Measurements from ENCODE around the gene DZIP1.

DZIP1 gene

GRCh38 chr13:95601906-95602305 lies 42.6 kb downstream of the DZIP1 start:
- TF ChIP-seq, protein P1, sequence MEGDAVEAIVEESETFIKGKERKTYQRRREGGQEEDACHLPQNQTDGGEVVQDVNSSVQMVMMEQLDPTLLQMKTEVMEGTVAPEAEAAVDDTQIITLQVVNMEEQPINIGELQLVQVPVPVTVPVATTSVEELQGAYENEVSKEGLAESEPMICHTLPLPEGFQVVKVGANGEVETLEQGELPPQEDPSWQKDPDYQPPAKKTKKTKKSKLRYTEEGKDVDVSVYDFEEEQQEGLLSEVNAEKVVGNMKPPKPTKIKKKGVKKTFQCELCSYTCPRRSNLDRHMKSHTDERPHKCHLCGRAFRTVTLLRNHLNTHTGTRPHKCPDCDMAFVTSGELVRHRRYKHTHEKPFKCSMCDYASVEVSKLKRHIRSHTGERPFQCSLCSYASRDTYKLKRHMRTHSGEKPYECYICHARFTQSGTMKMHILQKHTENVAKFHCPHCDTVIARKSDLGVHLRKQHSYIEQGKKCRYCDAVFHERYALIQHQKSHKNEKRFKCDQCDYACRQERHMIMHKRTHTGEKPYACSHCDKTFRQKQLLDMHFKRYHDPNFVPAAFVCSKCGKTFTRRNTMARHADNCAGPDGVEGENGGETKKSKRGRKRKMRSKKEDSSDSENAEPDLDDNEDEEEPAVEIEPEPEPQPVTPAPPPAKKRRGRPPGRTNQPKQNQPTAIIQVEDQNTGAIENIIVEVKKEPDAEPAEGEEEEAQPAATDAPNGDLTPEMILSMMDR (conservative IDR thresholded peaks at IDR 0.05; ENCODE audit: low read length) = no peak
- no peak overlapping the region for H3K4me3 ChIP-seq (ENCODE audit: low read length)
- DNase-seq (ENCODE audit: low read depth) = no peak

GRCh38 chr13:95601216-95601615 lies 43.3 kb downstream of the DZIP1 start:
- TF ChIP-seq, protein P1 (conservative IDR thresholded peaks at IDR 0.05; ENCODE audit: low read length) = no peak
- DNase-seq (ENCODE audit: low read depth) = no peak
- H3K4me3 ChIP-seq (ENCODE audit: low read length) = no peak overlapping the region

DNA sequence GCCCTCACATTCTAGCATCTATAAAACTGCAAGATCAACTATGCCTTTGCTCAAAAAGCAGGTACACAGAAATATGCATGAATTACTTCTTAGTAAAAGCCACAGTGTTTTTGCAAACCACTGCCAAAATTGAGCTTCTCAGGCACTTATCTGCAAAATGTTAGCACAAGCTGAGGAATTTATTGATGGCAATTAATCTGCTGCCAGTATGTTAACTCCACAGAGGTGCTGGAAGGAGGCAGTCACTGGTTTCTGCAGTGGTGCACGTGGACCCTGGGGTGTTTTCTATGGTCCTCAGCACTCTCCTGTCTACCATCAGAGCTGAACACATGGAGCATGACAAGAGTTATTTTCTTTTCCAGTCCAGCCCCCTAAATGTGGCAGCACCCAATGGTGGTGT lies 47.8 kb downstream of the DZIP1 start:
- no peak for DNase-seq (ENCODE audit: low read depth)
- H3K4me3 ChIP-seq (ENCODE audit: low read length) = no peak overlapping the region
- TF ChIP-seq, protein P1 (conservative IDR thresholded peaks at IDR 0.05; ENCODE audit: low read length) = no peak

DNA sequence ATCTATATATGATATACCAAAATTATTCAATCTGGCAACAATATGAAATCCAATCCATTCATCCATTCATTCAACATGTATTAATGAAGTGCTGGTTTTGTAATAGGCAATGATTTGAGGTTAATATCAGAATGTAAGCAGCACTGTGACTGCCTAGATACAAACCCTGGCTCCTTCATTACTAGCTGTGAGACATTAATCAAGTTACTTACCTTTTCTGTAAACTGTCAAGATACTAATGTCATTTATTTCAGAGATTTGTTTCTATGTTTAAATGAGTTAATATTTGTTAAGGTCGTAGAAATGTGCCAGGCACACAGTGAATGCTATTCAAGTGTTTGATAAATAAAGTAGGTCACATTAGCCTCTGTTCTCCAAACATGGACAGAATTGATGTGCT lies 51.0 kb downstream of the DZIP1 start:
- TF ChIP-seq, protein P1 (conservative IDR thresholded peaks at IDR 0.05; ENCODE audit: low read length) = no peak
- H3K4me3 ChIP-seq (ENCODE audit: low read length) = no peak overlapping the region
- no peak for DNase-seq (ENCODE audit: low read depth)

- peak; percentile 39 for DNase-seq (ENCODE audit: low read depth)
- TF ChIP-seq, protein P1 (conservative IDR thresholded peaks at IDR 0.05; ENCODE audit: low read length) = no peak
- no peak overlapping the region for H3K4me3 ChIP-seq (ENCODE audit: low read length)
These were observed 55.8 kb downstream of the DZIP1 start for GRCh38 chr13:95588721-95589120.

DNA sequence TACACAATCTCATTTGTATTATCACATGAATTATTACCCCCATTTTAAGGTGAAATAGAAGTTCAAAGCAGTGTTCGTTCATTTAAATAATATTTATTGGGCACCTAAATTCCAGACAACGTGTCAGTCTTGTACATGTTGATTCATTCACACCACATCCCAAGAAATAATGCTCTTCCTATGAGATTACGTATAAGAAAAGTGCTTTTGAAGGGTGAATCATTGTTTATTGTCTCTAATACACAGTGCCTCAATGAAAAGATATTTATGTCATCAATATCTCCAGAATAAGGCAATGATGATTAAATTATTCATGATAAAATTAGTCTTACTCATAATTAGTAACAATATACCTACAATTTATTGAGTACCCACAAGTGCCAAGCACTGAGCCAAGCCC lies 56.4 kb downstream of the DZIP1 start:
- TF ChIP-seq, protein P1 (conservative IDR thresholded peaks at IDR 0.05; ENCODE audit: low read length) = no peak
- H3K4me3 ChIP-seq (ENCODE audit: low read length) = no peak overlapping the region
- no peak for DNase-seq (ENCODE audit: low read depth)

DNA sequence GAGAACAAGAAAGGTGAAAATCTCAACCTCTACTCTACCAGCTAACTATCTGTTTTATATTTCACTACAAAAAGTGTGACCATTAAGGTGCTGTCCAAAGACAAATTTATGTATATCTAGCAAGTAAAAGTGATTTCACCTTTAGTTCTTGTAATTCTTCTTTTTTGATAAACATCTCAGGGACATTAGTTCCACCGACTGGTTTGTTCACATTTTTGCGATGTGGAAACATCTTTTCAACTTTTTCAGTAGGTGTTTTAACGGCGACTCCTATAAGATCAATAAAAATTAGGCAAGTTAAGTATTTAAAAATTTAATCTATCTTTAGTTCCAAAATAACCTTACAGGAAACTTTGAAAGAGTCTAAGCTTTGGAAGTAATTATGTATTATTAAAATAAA lies 58.6 kb downstream of the DZIP1 start:
- TF ChIP-seq, protein P1 (conservative IDR thresholded peaks at IDR 0.05; ENCODE audit: low read length) = no peak
- H3K4me3 ChIP-seq (ENCODE audit: low read length) = no peak overlapping the region
- no peak for DNase-seq (ENCODE audit: low read depth)
